Prostate gland (tissue), 2 donors: Measurements from ENCODE around the gene TBX2. TPM values are rescaled to one million over a fixed set of nuclear protein-coding genes. Genes with fewer than 3 reads are reported as not detected.

ENCODE experiments used
- DNase-seq: peaks from one replicate; pipeline ENCODE4 v3.0.0-alpha.2; 2019; ENCODE audit warnings: low spot score
- H3K27ac ChIP-seq, 2 donors: fragments of 200-600 bp; sonication (generic); 2 replicates each; pipeline ENCODE4 v1.5.1; 2017 to 2019
- H3K27me3 ChIP-seq: fragments of 200-600 bp; sonication (generic); replicated peaks from 2 replicates; pipeline ENCODE4 v1.5.1; 2019; ENCODE audit not compliant: insufficient read depth
- H3K36me3 ChIP-seq, 2 donors: fragments of 200-600 bp; sonication (generic); 1 replicate in 1 of 2; 2 replicates in 1 of 2; pipeline versions ENCODE4 v1.5.1 to v1.8.1; 2017 to 2019
- H3K4me1 ChIP-seq: fragments of 200-600 bp; sonication (generic); replicated peaks from 2 replicates; pipeline ENCODE4 v1.5.1; 2019
- H3K4me3 ChIP-seq, 2 donors: fragments of 200-600 bp; sonication (generic); 2 replicates each; pipeline ENCODE4 v1.5.1; 2017 to 2019
- H3K9me3 ChIP-seq: fragments of 200-600 bp; sonication (generic); 2 replicates; pipeline ENCODE4 v1.5.1; 2017
- CTCF ChIP-seq, 4 experiments: fragments of 200-600 bp in 2 of 4; fragments of 450-650 bp in 2 of 4; sonication (generic) in 2 of 4; IDR thresholded peaks; 1 replicate in 3 of 4; 2 replicates in 1 of 4; pipeline ENCODE4 v1.5.1; 2016 to 2019; ENCODE audit warnings: antibody characterized with exemption in 4 of 4, mild to moderate bottlenecking in 2 of 4, moderate library complexity in 2 of 4
- POLR2A ChIP-seq: fragments of 450-650 bp; IDR thresholded peaks from one replicate; pipeline ENCODE4 v1.6.1; 2016; ENCODE audit warnings: antibody characterized with exemption, mild to moderate bottlenecking
- POLR2AphosphoS5 ChIP-seq: sonication (generic); formaldehyde crosslinking; IDR thresholded peaks from one replicate; pipeline ENCODE4 v1.6.1; 2017; ENCODE audit warnings: antibody characterized with exemption
- WGBS: methylation state at CpG from one replicate; pipeline ENCODE4 v1.1.5; 2018; 5-methylcytosine and 5-hydroxymethylcytosine counted together
- intact Hi-C: fragments of 100-400 bp; cut with DNase I; formaldehyde crosslinking; loops from one replicate; pipeline ENCODE4 v1.14.2; 2022
- total RNA-seq, 2 donors: library from RNA; depleted of rRNA; stranded (reverse); fragments of >200 nt; gene quantifications; one replicate each; pipeline ENCODE4 v1.1.0, GENCODE V29; 2016

The TBX2 gene
- total RNA-seq, 2 donors from 2014 or later: 9.2 to 34.1 TPM

GRCh38 chr17:61397086-61397842 lies 2.4 kb upstream of the TBX2 start:
- Histone ChIP-seq H3K27me3 (peaks cover 5% of the 10 kb centered on the region), H3K4me3 (peak overlapping the region; percentile 37 to 45), H3K36me3 (no peaks in the 10 kb centered on the region), H3K4me1 (peaks cover 12% of the 10 kb centered on the region), H3K9me3 (no peaks in the 10 kb centered on the region), H3K27ac (peak overlapping the region; percentile 79 to 84)
- intact Hi-C loops: loop anchor here (10.0 kb wide), 3 partner anchors 192 to 672 kb away; no protein-coding TSS in a partner anchor
- 3% methylated on average over 38 of the region's 67 CpGs for WGBS
- DNase-seq: no peak
- TF ChIP-seq CTCF (IDR thresholded peaks at IDR 0.05): no peak

GRCh38 chr17:61398721-61399130 lies 917 bp upstream of the TBX2 start:
- H3K4me3 ChIP-seq: peak overlapping the region; percentile 45 to 56
- TF ChIP-seq POLR2A (no peak), CTCF (IDR thresholded peaks at IDR 0.05) (no peak), POLR2AphosphoS5 (no peak)
- no peak for DNase-seq
- H3K27ac ChIP-seq: peak overlapping the region; percentile 79 to 84
- 1% methylated on average over 27 of the region's 34 CpGs for WGBS
- peaks cover 12% of the 10 kb centered on the region for H3K4me1 ChIP-seq
- no peaks in the 10 kb centered on the region for H3K36me3 ChIP-seq
- no peaks in the 10 kb centered on the region for H3K9me3 ChIP-seq
- peaks cover 10% of the 10 kb centered on the region for H3K27me3 ChIP-seq
- intact Hi-C loops: loop anchor here (10.0 kb wide), 3 partner anchors 194 to 674 kb away; no protein-coding TSS in a partner anchor

- H3K4me3 ChIP-seq: peak overlapping the region; percentile 45 to 56
- DNase-seq: no peak
- peaks cover 12% of the 10 kb centered on the region for H3K4me1 ChIP-seq
- intact Hi-C loops: loop anchor here (5.0 kb wide), 2 partner anchors 52 to 653 kb away; partner anchors contain the start of gene TBX4
- H3K36me3 ChIP-seq: no peaks in the 10 kb centered on the region
- WGBS: 2% methylated on average over 72 of the region's 90 CpGs
- H3K27ac ChIP-seq: peak overlapping the region; percentile 79 to 84
- H3K9me3 ChIP-seq: no peaks in the 10 kb centered on the region
- H3K27me3 ChIP-seq: peaks cover 14% of the 10 kb centered on the region
- no peak for TF ChIP-seq CTCF (IDR thresholded peaks at IDR 0.05)
- TF ChIP-seq POLR2A: no peak
- TF ChIP-seq POLR2AphosphoS5: no peak
These were observed 548 bp downstream of the TBX2 start for GRCh38 chr17:61400066-61400716.

GRCh38 chr17:61400717-61401388 lies 1.2 kb downstream of the TBX2 start:
- TF ChIP-seq CTCF (IDR thresholded peaks at IDR 0.05) (no peak), POLR2AphosphoS5 (no peak), POLR2A (no peak)

More at GRCh38 chr17:61400717-61401388, 1.2 kb downstream of the TBX2 start:
- H3K9me3 ChIP-seq: no peaks in the 10 kb centered on the region
- DNase-seq: no peak
- intact Hi-C loops: loop anchor here (5.0 kb wide), 2 partner anchors 51 to 654 kb away; partner anchors contain the start of gene TBX4
- peak overlapping the region; percentile 45 to 56 for H3K4me3 ChIP-seq
- peaks cover 14% of the 10 kb centered on the region for H3K27me3 ChIP-seq
- H3K36me3 ChIP-seq: no peaks in the 10 kb centered on the region
- H3K27ac ChIP-seq: peak overlapping the region; percentile 79 to 84
- peaks cover 12% of the 10 kb centered on the region for H3K4me1 ChIP-seq
- WGBS: 34% methylated on average over 45 of the region's 45 CpGs
